T-helper 1 cell treated with Interleukin-12 subunit alpha and Interleukin-12 subunit beta and Interleukin-4 antibody, amounts not matched to agents 30 ng/mL and 1 ng/mL, for 36 hours (primary cell): Measurements from ENCODE around the gene MRPS26. TPM values are rescaled to one million over a fixed set of nuclear protein-coding genes. Genes with fewer than 3 reads are reported as not detected.

ENCODE experiments used
- total RNA-seq: library from RNA; stranded (reverse); gene quantifications from 2 replicates; pipeline ENCODE4 v1.2.3, GENCODE V29; 2022

MRPS26 gene
- total RNA-seq, 1 donor from 2014 or later, result 37.7 TPM

Other genes with a start within 250 kb of the MRPS26 start
- 0.49 and 0.51 TPM in 2 replicates for gene CPXM1, start 245.4 kb upstream of the MRPS26 start, total RNA-seq
- not detected in 2 replicates for gene C20orf141, start 231.1 kb upstream of the MRPS26 start, total RNA-seq
- not detected in 2 replicates for gene TMEM239, start 229.7 kb upstream of the MRPS26 start, total RNA-seq
- 23.0 TPM in 2 replicates for gene PCED1A, start 205.4 kb upstream of the MRPS26 start, total RNA-seq
- 61.1 and 63.6 TPM in 2 replicates for gene VPS16, start 205.3 kb upstream of the MRPS26 start, total RNA-seq
- gene PTPRA, start 172.6 kb upstream of the MRPS26 start, total RNA-seq, result 67.0 and 68.5 TPM in 2 replicates
- 1.3 and 1.8 TPM in 2 replicates for gene GNRH2, start 2.4 kb upstream of the MRPS26 start, total RNA-seq
- gene OXT, start 25.6 kb downstream of the MRPS26 start, total RNA-seq, result 0.61 TPM in 1 of 2 replicates, not detected in the other
- not detected in 2 replicates for gene AVP, start 38.7 kb downstream of the MRPS26 start, total RNA-seq
- 26.8 and 28.1 TPM in 2 replicates for gene FASTKD5, start 113.8 kb downstream of the MRPS26 start, total RNA-seq
- gene UBOX5, start 113.8 kb downstream of the MRPS26 start, total RNA-seq, result 7.6 and 9.0 TPM in 2 replicates
- 0.69 and 0.88 TPM in 2 replicates for gene LZTS3, start 127.5 kb downstream of the MRPS26 start, total RNA-seq
- 54.0 and 55.2 TPM in 2 replicates for gene DDRGK1, start 158.6 kb downstream of the MRPS26 start, total RNA-seq
- gene ITPA, start 163.4 kb downstream of the MRPS26 start, total RNA-seq, result 69.3 and 84.9 TPM in 2 replicates
- gene SLC4A11, start 193.1 kb downstream of the MRPS26 start, total RNA-seq, result 1.6 and 1.9 TPM in 2 replicates